ENCODE results near the gene RAP1GAP2.
A peak's percentile ranks its signal among the peaks of the same experiment; 100 is the strongest.

The RAP1GAP2 gene

GRCh38 chr17:2911755-2912111 lies 115.5 kb downstream of the RAP1GAP2 start:
- DNase-seq (ENCODE audit: low read depth): no peak

GRCh38 chr17:2912754-2913153 lies 116.5 kb downstream of the RAP1GAP2 start:
- DNase-seq (ENCODE audit: low read depth): no peak

GRCh38 chr17:2916461-2916860 lies 120.2 kb downstream of the RAP1GAP2 start:
- no peak for DNase-seq (ENCODE audit: low read depth)

- DNase-seq (ENCODE audit: low read depth): no peak
Observed at GRCh38 chr17:2921443-2921842, 125.2 kb downstream of the RAP1GAP2 start.

GRCh38 chr17:2924211-2924610 lies 128.0 kb downstream of the RAP1GAP2 start:
- DNase-seq (ENCODE audit: low read depth): no peak

- DNase-seq (ENCODE audit: low read depth): no peak
Observed at GRCh38 chr17:2925011-2925410, 128.8 kb downstream of the RAP1GAP2 start.

GRCh38 chr17:2926019-2926650 lies 129.9 kb downstream of the RAP1GAP2 start:
- peak; percentile 26 for DNase-seq (ENCODE audit: low read depth)

GRCh38 chr17:2928294-2928890 lies 132.2 kb downstream of the RAP1GAP2 start:
- no peak for DNase-seq (ENCODE audit: low read depth)

GRCh38 chr17:2929881-2930533 lies 133.8 kb downstream of the RAP1GAP2 start:
- no peak for DNase-seq (ENCODE audit: low read depth)

- DNase-seq (ENCODE audit: low read depth): no peak
Observed at GRCh38 chr17:2931876-2932275, 135.6 kb downstream of the RAP1GAP2 start.

GRCh38 chr17:2932946-2933345 lies 136.7 kb downstream of the RAP1GAP2 start:
- no peak for DNase-seq (ENCODE audit: low read depth)

GRCh38 chr17:2933606-2934005 lies 137.4 kb downstream of the RAP1GAP2 start:
- no peak for DNase-seq (ENCODE audit: low read depth)

- no peak for DNase-seq (ENCODE audit: low read depth)
Observed at GRCh38 chr17:2935632-2936031, 139.4 kb downstream of the RAP1GAP2 start.

GRCh38 chr17:2936351-2936750 lies 140.1 kb downstream of the RAP1GAP2 start:
- DNase-seq (ENCODE audit: low read depth): no peak

GRCh38 chr17:2936771-2937321 lies 140.6 kb downstream of the RAP1GAP2 start:
- no peak for DNase-seq (ENCODE audit: low read depth)

- DNase-seq (ENCODE audit: low read depth): no peak
Observed at GRCh38 chr17:2937331-2938003, 141.2 kb downstream of the RAP1GAP2 start.

- DNase-seq (ENCODE audit: low read depth): no peak
Observed at GRCh38 chr17:2939714-2940351, 143.6 kb downstream of the RAP1GAP2 start.

- no peak for DNase-seq (ENCODE audit: low read depth)
Observed at GRCh38 chr17:2940352-2940751, 144.1 kb downstream of the RAP1GAP2 start.

GRCh38 chr17:2943981-2944380 lies 147.7 kb downstream of the RAP1GAP2 start:
- no peak for DNase-seq (ENCODE audit: low read depth)

- no peak for DNase-seq (ENCODE audit: low read depth)
Observed at GRCh38 chr17:2945299-2945698, 149.1 kb downstream of the RAP1GAP2 start.

- DNase-seq (ENCODE audit: low read depth): no peak
Observed at GRCh38 chr17:2946144-2946543, 149.9 kb downstream of the RAP1GAP2 start.

- no peak for DNase-seq (ENCODE audit: low read depth)
Observed at GRCh38 chr17:2947588-2947950, 151.3 kb downstream of the RAP1GAP2 start.

All from fibroblast of the conjunctiva (primary cell).